GM21528 (cell line): ENCODE results near the gene ARG2.
"Not testable (repeated sequence)": the region's sequence is repeated elsewhere in the genome, so short reads cannot be mapped to it uniquely, and the experiment has no call there.

Experiments used
- ATAC-seq: cut with Tn5 transposase; IDR thresholded peaks from one replicate; pipeline ENCODE4 v1.9.1; 2021; ENCODE audit warnings: mild to moderate bottlenecking, moderate library complexity; ENCODE audit not compliant: unreplicated experiment, low FRiP score

ARG2 gene

GRCh38 chr14:67583711-67584644, 35.7 kb upstream of the ARG2 start:
- no peak for ATAC-seq

- ATAC-seq: no peak
Observed at GRCh38 chr14:67584978-67585377, 34.7 kb upstream of the ARG2 start.

GRCh38 chr14:67586369-67586768, 33.4 kb upstream of the ARG2 start:
- no peak for ATAC-seq

- no peak for ATAC-seq
Observed at GRCh38 chr14:67589204-67589770, 30.4 kb upstream of the ARG2 start.

- not testable (repeated sequence) for ATAC-seq
Observed at GRCh38 chr14:67593650-67594049, 26.1 kb upstream of the ARG2 start.

GRCh38 chr14:67595392-67595791, 24.3 kb upstream of the ARG2 start:
- ATAC-seq: no peak

GRCh38 chr14:67599698-67600561, 19.8 kb upstream of the ARG2 start, which contains the start of gene PIGH:
PIGH (minus strand) TSS chr14:67600268; CDS start chr14:67600203, 65 bp downstream.
- ATAC-seq: peak; percentile 85

GRCh38 chr14:67600562-67600974, 19.2 kb upstream of the ARG2 start:
- not testable (repeated sequence) for ATAC-seq

GRCh38 chr14:67602076-67602475, 17.6 kb upstream of the ARG2 start:
- no peak for ATAC-seq

GRCh38 chr14:67602995-67603545, 16.6 kb upstream of the ARG2 start:
- ATAC-seq: peak; percentile 58

GRCh38 chr14:67607646-67608045, 12.1 kb upstream of the ARG2 start:
- no peak for ATAC-seq

- no peak for ATAC-seq
Observed at GRCh38 chr14:67609642-67610310, 9.9 kb upstream of the ARG2 start.

GRCh38 chr14:67610491-67610890, 9.2 kb upstream of the ARG2 start:
- ATAC-seq: no peak

GRCh38 chr14:67618617-67619063, 1.1 kb upstream of the ARG2 start:
- no peak for ATAC-seq

GRCh38 chr14:67620217-67620785, 581 bp downstream of the ARG2 start:
- ATAC-seq: no peak

- ATAC-seq: no peak
Observed at GRCh38 chr14:67622675-67623074, 3.0 kb downstream of the ARG2 start.

- no peak for ATAC-seq
Observed at GRCh38 chr14:67623114-67623513, 3.4 kb downstream of the ARG2 start.

GRCh38 chr14:67626131-67626530, 6.4 kb downstream of the ARG2 start:
- not testable (repeated sequence) for ATAC-seq

GRCh38 chr14:67627519-67627918, 7.8 kb downstream of the ARG2 start:
- no peak for ATAC-seq

- ATAC-seq: no peak
Observed at GRCh38 chr14:67630186-67630585, 10.5 kb downstream of the ARG2 start.
